HG02885 (cell line): ENCODE results near the gene OTOP1.
"Not testable (repeated sequence)": the region's sequence is repeated elsewhere in the genome, so short reads cannot be mapped to it uniquely, and the experiment has no call there.

Experiments used
- ATAC-seq: cut with Tn5 transposase; IDR thresholded peaks from one replicate; pipeline ENCODE4 v1.9.1; 2021; ENCODE audit warnings: mild to moderate bottlenecking; ENCODE audit not compliant: unreplicated experiment, poor library complexity

Gene OTOP1

DNA sequence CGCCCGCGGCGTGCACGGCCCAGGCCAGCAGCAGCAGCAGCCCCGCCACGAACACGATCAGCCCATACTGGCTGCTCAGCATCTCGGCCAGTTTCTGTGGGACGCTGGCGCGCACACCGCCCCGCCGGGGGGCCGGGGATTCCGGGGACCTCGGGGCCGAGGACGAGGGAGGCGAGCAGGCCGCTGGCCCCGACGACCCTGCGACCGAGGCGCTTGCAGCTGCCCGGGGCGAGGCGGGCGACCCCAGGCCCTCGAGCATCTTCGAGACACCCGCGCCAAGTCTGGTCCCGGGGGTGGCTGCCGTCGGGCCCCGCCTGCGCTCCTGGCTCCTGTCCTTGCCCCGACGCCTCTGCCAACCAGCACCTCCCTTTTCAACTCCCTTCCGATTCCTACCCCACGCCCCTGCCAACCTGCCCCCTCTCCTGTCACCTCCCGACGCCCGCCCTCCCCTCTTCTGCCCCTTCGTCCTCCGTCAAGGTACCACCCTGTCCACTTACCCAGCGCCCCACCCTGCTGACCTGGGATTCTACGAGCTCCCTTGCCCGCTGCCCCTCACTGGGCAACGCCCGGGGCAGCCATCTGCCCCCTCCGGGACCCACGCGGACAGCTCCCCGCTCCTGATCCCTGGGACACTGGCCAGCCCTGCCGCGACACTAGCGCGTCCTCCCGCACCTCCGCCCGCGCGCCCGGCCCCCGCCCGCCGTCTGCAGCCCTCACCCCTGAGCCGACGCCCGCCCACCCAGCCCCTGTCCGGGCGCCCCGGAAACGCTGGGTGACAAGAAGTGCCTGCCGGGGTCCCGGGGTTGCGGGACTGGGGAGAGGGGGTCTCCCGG is at the start of gene OTOP1:
TSS of gene OTOP1 (minus strand) at position 324 of the 833 bp plus-strand sequence. CDS start at position 259, 65 bp downstream.
- no peak for ATAC-seq

- ATAC-seq: no peak
Measured at GRCh38 chr4:4274226-4274625, 47.5 kb upstream of the OTOP1 start.

GRCh38 chr4:4271912-4272311 is 45.2 kb upstream of the OTOP1 start:
- ATAC-seq: no peak

- no peak for ATAC-seq
Measured at GRCh38 chr4:4270529-4270928, 43.8 kb upstream of the OTOP1 start.

DNA sequence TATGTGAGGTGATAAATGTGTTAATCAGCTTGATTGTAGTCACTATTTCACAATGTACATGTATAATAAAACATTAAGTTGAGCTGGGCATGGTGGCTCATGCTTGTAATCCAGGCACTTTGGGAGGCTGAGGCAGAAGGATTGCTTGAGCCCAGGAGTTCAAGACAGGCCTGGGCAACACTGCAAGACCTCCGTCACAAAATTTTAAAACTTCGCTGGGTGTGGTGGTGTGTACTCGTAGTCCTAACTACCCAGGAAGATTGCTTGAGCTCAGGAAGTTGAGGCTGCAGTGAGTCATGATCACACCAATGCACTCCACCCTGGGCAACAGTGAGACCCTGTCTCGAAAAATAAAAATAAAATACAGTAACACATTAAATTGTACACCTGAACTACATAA is 43.1 kb upstream of the OTOP1 start:
- ATAC-seq: no peak

GRCh38 chr4:4269331-4269731 is 42.6 kb upstream of the OTOP1 start:
- no peak for ATAC-seq

DNA sequence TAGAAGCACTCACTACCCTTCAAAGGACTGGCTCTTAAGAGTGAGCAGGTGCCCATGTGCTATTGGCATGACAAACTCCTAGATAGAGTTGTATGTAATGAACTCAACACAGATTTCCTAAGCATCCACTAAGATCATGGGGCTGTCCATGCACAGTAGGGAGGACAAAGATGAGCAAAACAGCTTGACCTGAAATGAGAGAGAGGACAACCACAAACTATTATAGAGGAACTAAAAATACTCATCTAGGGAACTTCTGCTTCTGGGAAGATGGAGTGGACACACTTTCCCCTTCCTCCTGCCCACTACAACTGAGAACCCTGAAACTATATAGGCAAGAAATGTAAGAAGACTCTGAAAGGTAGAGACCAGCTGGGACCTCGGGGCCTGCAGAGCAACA is 42.0 kb upstream of the OTOP1 start:
- no peak for ATAC-seq

GRCh38 chr4:4267981-4268380 is 41.3 kb upstream of the OTOP1 start:
- ATAC-seq: no peak

GRCh38 chr4:4260185-4260751 is 33.5 kb upstream of the OTOP1 start:
- ATAC-seq: no peak

GRCh38 chr4:4259484-4260100 is 32.9 kb upstream of the OTOP1 start:
- ATAC-seq: no peak

DNA sequence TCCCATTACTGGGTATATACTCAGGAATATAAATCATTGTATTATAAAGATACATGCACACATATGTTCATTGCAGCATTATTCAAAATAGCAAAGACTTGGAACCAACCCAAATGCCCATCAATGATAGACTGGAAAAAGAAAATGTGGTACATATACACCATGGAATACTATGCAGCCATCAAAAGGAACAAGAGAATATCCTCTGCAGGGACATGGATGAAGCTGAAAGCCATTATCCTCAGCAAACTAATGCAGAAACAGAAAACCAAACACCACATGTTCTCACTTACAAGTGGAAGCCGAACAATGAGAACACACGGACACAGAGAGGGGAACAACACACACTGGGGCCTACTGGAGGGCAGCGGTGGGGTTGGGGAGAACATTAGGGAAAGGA is 31.0 kb upstream of the OTOP1 start:
- not testable (repeated sequence) for ATAC-seq

DNA sequence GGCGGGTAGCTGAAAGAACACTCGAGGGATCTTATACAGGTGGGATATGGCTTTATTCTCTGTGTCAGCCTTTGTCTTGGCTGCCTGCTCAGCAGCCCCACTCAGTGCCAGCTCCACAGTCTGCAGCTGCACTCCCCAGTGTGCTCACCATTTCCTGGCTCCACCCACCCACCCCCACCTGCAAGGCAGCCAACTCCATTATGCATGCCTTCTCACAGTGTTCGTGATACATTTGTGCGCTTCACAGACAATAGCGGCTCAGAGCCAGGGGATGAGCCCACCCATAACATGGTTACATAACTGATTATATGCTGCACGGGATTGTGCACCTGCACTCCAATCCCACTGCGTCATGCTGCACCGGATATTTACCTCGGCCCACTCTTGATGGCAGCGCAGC is 30.1 kb upstream of the OTOP1 start:
- no peak for ATAC-seq

DNA sequence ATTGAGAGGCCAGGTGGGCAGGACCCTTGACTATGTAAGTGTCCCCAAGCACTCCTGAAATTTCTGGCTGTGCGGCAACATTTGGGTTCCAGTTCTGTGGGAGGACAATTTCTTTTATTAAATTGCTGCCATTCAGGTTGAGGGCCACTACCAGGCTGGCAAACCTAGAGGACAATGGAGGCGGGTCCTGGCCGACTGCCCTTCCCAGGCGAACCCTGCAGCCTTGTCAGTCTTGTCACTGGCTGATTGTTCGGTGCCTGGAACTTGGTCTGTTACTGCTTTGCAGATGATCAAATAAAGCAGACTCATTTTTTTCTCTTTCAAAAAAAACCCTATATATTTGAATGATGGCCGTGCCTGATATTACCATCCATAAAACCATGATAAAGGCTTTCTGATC is 27.9 kb upstream of the OTOP1 start:
- ATAC-seq: no peak

DNA sequence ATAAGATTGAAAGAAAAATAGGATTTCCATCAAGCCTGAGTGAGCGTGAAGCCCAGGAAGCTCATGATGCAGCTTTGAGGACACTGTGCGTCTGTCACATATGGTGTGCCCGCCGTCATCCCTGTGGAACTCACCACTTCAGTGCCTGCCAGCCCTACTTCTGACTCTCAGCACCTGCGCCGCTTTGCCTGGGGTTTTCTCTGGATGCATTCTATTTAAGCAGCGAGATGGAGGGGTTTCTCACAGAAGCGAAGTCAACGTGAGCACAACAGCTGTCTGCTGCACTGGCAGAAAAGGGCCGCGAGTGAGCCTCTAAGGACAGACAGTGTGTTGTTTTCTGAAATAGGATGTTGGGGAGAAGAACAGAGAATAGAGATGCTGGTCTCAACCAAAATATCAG is 27.5 kb upstream of the OTOP1 start:
- ATAC-seq: no peak

GRCh38 chr4:4249866-4250265 is 23.1 kb upstream of the OTOP1 start:
- no peak for ATAC-seq

DNA sequence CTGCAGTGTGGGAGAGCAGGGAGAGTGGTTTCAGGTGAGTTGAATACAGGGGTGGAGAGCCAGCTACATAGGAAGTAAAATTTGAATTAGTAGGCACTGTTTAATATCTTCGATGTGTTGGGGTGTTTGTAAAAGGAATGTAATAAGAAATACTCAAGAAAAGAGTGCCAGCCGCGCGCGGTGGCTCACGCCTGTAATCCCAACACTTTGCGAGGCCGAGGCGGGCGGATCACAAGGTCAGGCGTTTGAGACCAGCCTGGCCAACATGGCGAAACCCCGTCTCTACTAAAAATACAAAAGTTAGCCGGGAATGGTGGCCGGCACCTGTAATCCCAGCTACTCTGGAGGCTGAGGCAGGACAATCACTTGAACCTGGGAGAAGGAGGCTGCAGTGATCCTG is 22.6 kb upstream of the OTOP1 start:
- not testable (repeated sequence) for ATAC-seq

GRCh38 chr4:4248885-4249203 is 22.1 kb upstream of the OTOP1 start:
- no peak for ATAC-seq

DNA sequence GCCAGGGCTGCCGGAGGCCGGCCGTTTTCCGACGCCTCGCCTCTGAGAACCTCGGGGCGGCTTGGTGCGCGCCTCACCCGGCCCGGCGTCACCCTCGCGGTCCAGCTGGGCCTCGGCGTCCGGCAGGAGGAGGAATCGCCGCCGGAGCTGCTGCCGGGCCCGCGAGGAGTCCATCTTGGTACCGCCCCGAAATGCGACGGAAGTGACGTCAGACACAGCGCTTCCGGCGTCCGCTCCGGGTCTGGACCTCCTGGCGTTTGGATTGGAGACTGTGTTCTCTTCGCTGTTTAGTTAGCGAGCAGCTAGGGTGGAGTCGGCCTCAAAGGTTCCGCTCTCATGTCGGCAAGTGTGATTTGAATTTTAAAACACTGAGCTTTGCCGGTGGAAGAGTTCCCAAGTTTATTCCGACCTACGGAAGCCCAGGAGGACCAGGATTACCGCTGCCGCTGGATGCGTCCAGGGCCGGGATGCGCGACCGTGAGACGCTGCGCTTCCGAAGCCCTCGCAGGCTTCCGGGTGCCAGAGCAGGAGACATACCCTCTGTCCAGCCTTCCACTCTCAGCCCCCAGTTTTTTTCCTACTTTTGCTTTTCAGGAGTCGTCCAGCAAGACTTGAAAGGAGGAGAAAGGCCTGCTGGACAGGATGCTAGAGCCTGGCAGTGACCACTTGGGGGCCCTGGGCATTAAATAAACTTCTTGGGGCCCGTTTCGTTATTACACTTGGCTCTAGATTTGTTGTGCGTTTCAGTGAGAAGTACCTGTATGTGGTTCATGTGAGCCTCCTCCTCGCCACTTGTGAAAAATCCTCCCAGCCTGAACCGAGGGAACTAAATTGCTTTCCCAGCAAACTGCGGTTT is 21.5 kb upstream of the OTOP1 start, which contains the start of gene TMEM128:
TSS of gene TMEM128 (minus strand) at position 195 of the 856 bp plus-strand sequence. CDS start at position 174, 21 bp downstream.
- ATAC-seq: peak; percentile 97

GRCh38 chr4:4247696-4248028 is 20.9 kb upstream of the OTOP1 start:
- ATAC-seq: peak; percentile 3

DNA sequence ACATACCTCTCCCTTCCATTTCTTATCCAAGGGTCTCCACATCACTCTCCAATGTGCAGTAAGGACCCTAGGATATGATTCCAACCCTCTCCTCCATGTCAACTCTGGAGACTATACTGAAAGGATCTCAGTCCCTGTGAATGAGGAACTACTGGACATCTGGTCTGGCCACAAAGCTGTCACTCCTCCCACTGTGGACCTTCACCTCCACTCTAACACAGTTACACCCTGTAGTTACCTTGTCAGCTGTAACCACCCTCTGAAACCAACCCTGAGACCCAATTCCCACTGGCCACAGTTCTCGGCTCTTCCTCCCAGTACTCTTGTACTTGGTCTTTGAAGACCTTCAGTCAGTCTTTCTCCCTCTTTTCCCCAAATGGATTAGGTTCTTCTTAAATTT is 18.4 kb upstream of the OTOP1 start:
- no peak for ATAC-seq

DNA sequence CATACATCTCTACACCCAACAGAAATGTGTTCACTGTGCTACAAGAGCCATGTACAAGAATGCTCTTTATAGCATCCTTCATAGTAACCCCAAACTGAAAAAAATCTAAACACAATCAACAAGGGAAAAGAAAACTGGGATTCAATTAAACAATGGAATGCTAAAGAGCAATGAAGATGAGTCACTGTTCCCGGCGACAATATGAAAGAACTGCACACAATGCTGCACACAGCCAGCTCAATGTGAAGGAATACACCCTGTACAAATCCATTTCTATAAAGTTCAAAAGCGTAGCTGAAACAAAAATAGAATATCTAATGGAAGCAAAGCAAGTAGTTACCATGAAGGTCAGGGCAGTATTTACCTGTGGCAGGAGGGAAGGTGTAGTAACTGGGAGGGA is 12.8 kb upstream of the OTOP1 start:
- not testable (repeated sequence) for ATAC-seq
